Medulla oblongata (tissue), 1 donor: ENCODE results near the gene AUP1.

Source experiments
- DNase-seq: peaks from one replicate; pipeline ENCODE4 v3.0.0-alpha.2; 2015; ENCODE audit errors: extremely low spot score

Gene AUP1

GRCh38 chr2:74513605-74514367 is 15.7 kb downstream of the AUP1 start:
- DNase-seq, result no peak

GRCh38 chr2:74512744-74513604 is 16.5 kb downstream of the AUP1 start:
- no peak for DNase-seq

GRCh38 chr2:74511104-74511989 is 18.2 kb downstream of the AUP1 start:
- no peak for DNase-seq

- DNase-seq, result no peak
These were observed 19.2 kb downstream of the AUP1 start for GRCh38 chr2:74510272-74510671.

- no peak for DNase-seq
These were observed 21.5 kb downstream of the AUP1 start for GRCh38 chr2:74507926-74508520.

- DNase-seq, result peak; percentile 99
These were observed 22.2 kb downstream of the AUP1 start, which contains the start of gene PCGF1 for GRCh38 chr2:74507145-74507925. Gene PCGF1, minus strand, starts transcription at chr2:74507695. Its CDS starts 27 bp downstream, at chr2:74507668.

GRCh38 chr2:74505448-74506246 is 23.9 kb downstream of the AUP1 start:
- DNase-seq, result no peak

GRCh38 chr2:74504591-74504990 is 24.9 kb downstream of the AUP1 start:
- DNase-seq, result no peak

GRCh38 chr2:74503506-74504475 is 25.7 kb downstream of the AUP1 start:
- DNase-seq, result no peak

GRCh38 chr2:74502720-74503505 is 26.6 kb downstream of the AUP1 start:
- DNase-seq, result no peak

GRCh38 chr2:74502147-74502719 is 27.3 kb downstream of the AUP1 start:
- DNase-seq, result no peak

- DNase-seq, result no peak
These were observed 28.0 kb downstream of the AUP1 start for GRCh38 chr2:74501335-74502071.

- no peak for DNase-seq
These were observed 28.9 kb downstream of the AUP1 start for GRCh38 chr2:74500578-74500946.

- no peak for DNase-seq
These were observed 29.4 kb downstream of the AUP1 start for GRCh38 chr2:74499940-74500577.

GRCh38 chr2:74499267-74499939 is 30.1 kb downstream of the AUP1 start, which contains the start of gene LBX2:
Gene LBX2, minus strand, starts transcription at chr2:74499603. Its CDS starts 66 bp downstream, at chr2:74499537.
- DNase-seq, result no peak
